Muscle layer of duodenum (tissue), 2 donors: ENCODE measurements around the gene TEX11.
"Not testable (repeated sequence)": the region's sequence is repeated elsewhere in the genome, so short reads cannot be mapped to it uniquely, and the experiment has no call there.

ENCODE experiments used
- H3K27ac ChIP-seq: one replicate; pipeline ENCODE4 v1.7.0; 2013; ENCODE audit warnings: mild to moderate bottlenecking, low read length
- H3K27me3 ChIP-seq: one replicate; pipeline ENCODE4 v1.7.0; 2013; ENCODE audit warnings: low read depth, mild to moderate bottlenecking, control low read depth, low read length
- H3K36me3 ChIP-seq, 2 donors: one replicate each; pipeline ENCODE4 v1.7.0; 2013; ENCODE audit warnings: low read length in 2 of 2, control low read depth in 1 of 2, mild to moderate bottlenecking in 1 of 2; ENCODE audit not compliant: insufficient read depth in 2 of 2, control insufficient read depth in 1 of 2
- H3K4me1 ChIP-seq, 2 donors: one replicate each; pipeline ENCODE4 v1.7.0; 2013; ENCODE audit warnings: low read length in 2 of 2, mild to moderate bottlenecking in 2 of 2, control low read depth in 1 of 2, moderate library complexity in 1 of 2; ENCODE audit not compliant: insufficient read depth in 2 of 2, control insufficient read depth in 1 of 2
- H3K4me3 ChIP-seq, 2 donors: one replicate each; pipeline ENCODE4 v1.7.0; 2013; ENCODE audit warnings: low read length in 2 of 2, low read depth in 1 of 2, mild to moderate bottlenecking in 1 of 2
- H3K9me3 ChIP-seq, 2 donors: one replicate each; pipeline ENCODE4 v1.7.0; 2013; ENCODE audit warnings: low read length in 2 of 2, control low read depth in 1 of 2, mild to moderate bottlenecking in 1 of 2; ENCODE audit not compliant: control insufficient read depth in 1 of 2
- donor health status: healthy.

The TEX11 gene

DNA sequence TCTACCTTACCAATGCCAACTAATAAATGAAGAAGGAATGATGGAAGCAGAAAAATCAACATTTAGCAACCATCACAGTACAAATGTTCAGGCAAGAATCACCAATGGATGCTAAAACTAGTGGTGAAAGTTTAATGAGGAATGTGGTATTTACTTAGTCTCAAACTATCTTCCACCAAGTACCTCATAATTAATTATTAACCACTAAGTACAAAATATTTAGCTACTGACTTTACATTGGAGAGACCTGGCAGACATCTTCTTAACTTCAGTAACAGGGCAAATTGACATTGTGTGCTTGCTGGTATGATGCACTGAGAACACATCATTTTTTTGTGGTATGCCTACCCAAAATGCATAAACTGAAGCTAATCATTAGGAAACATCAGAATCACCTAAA is 381.5 kb downstream of the TEX11 start:
- no peaks in the 10 kb centered on the region for H3K27me3 ChIP-seq
- H3K27ac ChIP-seq, result no peak overlapping the region
- no peak overlapping the region for H3K4me3 ChIP-seq
- H3K9me3 ChIP-seq, result no peaks in the 10 kb centered on the region
- H3K4me1 ChIP-seq, result no peaks in the 10 kb centered on the region
- H3K36me3 ChIP-seq, result no peaks in the 10 kb centered on the region

DNA sequence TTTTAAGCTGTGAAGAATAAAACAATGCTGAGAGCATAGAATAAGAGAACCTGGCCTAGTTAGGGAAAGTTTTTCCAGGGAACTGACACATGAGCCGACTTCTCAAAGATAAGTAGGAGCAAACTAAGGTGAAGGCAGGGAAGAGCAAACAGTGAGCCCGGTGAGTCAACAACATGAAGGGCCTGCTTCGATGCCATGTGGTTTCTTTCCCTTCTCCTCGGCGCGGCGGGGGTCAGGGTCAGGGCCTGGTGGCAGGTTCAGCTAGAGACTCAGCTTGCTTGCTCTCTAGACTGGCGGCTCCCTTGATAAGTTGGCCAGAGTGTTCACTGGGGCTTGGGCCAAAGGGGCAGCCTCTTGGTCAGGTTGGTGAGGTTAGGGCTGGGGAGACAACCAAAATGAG is 382.8 kb downstream of the TEX11 start:
- Histone ChIP-seq H3K27ac (no peak overlapping the region), H3K27me3 (no peaks in the 10 kb centered on the region), H3K4me1 (no peaks in the 10 kb centered on the region), H3K9me3 (no peaks in the 10 kb centered on the region), H3K36me3 (no peaks in the 10 kb centered on the region), H3K4me3 (no peak overlapping the region)

DNA sequence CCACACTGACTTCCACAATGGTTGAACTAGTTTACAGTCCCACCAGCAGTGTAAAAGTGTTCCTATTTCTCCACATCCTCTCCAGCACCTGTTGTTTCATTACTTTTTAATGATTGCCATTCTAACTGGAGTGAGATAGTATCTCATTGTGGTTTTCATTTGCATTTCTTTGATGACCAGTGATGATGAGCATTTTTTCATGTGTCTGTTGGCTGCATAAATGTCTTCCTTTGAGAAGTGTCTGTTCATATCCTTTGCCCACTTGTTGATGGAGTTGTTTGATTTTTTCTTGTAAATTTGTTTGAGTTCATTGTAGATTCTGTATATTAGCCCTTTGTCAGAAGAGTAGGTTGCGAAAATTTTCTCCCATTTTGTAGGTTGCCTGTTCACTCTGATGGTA is 392.8 kb downstream of the TEX11 start:
- H3K27me3 ChIP-seq, result not testable (repeated sequence)

DNA sequence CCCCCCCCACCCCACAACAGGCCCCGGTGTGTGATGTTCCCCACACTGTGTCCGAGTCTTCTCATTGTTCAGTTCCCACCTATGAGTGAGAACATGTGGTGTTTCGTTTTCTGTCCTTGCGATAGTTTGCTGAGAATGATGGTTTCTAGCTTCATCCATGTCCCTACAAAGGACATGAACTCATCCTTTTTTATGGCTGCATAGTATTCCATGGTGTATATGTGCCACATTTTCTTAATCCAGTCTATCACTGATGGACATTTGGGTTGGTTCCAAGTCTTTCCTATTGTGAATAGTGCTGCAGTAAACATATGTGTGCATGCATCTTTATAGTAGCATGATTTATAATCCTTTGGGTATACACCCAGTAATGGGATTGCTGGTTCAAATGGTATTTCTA is 393.2 kb downstream of the TEX11 start:
- H3K4me3 ChIP-seq, H3K4me1 ChIP-seq, H3K27me3 ChIP-seq, H3K27ac ChIP-seq, H3K36me3 ChIP-seq, H3K9me3 ChIP-seq: not testable (repeated sequence)

More for the DNA sequence above, 392.8 kb downstream of the TEX11 start:
- not testable (repeated sequence) for H3K9me3 ChIP-seq, H3K27ac ChIP-seq, H3K4me3 ChIP-seq, H3K36me3 ChIP-seq, H3K4me1 ChIP-seq

DNA sequence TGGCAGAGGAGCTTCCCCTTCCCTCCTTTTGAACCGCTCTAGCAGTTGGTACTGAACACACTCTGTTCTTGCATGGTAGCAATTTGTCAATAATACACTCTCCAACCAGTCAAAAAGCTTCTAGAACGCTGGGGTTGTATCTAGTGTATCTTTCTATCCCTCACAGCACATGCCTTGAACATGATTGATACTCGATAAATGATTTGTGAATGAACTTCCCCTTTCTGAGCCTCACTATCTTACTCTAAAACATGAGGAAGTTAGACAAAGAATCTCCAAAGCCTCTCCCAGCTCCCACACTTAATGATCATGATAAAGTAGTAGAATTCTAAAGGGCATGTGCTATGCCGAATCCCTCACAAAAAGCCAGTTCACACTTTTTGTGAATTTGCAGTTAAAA is 399.4 kb downstream of the TEX11 start:
- Histone ChIP-seq H3K9me3 (no peaks in the 10 kb centered on the region), H3K27ac (no peak overlapping the region), H3K36me3 (peaks cover 0 to 8% of the 10 kb centered on the region in 2 donors), H3K4me3 (no peak overlapping the region), H3K4me1 (no peaks in the 10 kb centered on the region), H3K27me3 (no peaks in the 10 kb centered on the region)

DNA sequence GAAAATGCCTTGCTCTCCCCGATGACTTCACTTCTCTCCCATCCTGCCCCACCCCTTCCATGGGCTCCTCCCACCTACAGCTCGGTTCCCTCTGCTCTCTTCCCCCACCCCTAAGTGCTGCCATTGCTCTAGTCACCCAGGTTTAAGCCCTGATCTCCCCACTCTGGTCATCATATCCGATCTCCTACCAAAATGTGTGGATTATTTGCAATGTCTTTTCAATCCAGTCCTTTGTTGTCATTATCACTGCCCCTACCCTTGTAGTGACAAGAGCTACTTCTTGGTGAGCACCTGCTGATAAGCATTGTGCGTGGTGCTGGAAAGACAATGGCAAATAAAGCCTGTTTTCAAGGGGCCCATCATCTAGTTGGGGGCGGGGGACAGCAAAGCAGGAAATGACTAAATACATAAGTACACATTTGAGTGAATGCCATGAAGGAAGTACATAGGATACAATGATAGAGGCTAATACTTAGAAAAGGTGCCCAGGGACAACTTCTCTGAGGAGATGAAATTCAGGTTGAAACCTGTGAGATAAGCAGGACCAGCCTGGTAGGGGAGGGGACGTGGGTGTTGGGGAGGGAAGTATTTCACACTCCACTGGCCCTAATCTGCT is 400.1 kb downstream of the TEX11 start:
- H3K36me3 ChIP-seq, result peaks cover 0 to 14% of the 10 kb centered on the region in 2 donors
- H3K27me3 ChIP-seq, result no peaks in the 10 kb centered on the region
- no peaks in the 10 kb centered on the region for H3K9me3 ChIP-seq
- no peak overlapping the region for H3K27ac ChIP-seq
- no peak overlapping the region for H3K4me3 ChIP-seq
- H3K4me1 ChIP-seq, result no peaks in the 10 kb centered on the region

DNA sequence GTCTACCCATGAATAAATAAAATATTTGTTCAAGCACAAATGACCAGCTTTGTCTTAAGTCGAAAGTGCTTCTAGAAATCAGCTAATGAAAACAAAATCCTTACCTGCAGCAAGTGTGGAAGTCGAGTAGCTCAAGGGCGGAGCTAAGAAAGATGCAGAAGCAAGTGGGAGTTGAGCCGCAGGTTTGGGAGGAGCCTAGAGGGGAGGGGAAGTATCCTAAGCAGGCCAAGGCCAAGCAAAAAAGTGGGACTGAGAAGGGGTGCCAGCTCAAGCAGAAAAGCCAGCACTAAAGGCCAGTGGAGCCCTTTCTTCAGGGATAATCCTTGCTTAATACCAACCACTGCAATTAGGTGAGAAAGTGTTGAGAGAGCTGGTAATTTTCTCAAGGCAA is 403.1 kb downstream of the TEX11 start:
- no peaks in the 10 kb centered on the region for H3K9me3 ChIP-seq
- H3K36me3 ChIP-seq, result peaks cover 4 to 20% of the 10 kb centered on the region in 2 donors
- H3K27me3 ChIP-seq, result no peaks in the 10 kb centered on the region
- H3K4me3 ChIP-seq, result no peak overlapping the region
- H3K4me1 ChIP-seq, result no peaks in the 10 kb centered on the region
- H3K27ac ChIP-seq, result no peak overlapping the region

DNA sequence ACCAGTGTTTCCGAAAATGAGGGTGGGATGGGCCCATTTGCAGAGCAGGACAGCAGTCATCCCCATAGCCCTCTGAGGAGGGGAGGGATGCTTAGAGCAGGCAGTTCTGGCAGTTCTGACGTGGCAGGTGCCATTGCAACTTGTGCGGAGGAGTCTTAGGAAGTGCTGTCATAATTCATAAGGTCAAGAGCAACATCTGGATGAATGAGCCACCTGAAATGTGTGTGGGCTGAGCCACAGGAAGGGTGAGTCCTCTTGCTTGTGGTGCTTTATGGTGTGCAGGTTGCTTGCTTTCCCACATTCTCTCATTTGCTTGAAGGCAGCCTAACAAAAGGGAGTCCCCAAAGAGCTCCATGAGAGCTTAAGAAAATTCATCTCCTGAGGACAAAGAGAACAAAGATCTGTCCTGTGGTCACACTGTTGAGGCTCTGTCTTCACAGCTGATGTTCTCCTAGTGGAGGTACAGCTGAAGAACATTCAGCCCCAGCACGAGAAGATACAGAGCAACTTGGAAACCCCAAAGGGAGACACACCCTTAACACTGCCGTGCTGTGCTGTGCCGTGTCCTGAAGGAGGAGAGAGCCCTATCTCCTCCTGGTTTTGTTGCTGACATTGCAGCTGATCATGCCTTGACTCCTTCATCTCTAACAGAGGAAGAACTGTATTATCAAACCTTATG is 403.6 kb downstream of the TEX11 start:
- no peaks in the 10 kb centered on the region for H3K4me1 ChIP-seq
- H3K27ac ChIP-seq, result no peak overlapping the region
- H3K27me3 ChIP-seq, result no peaks in the 10 kb centered on the region
- no peaks in the 10 kb centered on the region for H3K9me3 ChIP-seq
- no peak overlapping the region for H3K4me3 ChIP-seq
- H3K36me3 ChIP-seq, result peaks cover 5 to 26% of the 10 kb centered on the region in 2 donors

DNA sequence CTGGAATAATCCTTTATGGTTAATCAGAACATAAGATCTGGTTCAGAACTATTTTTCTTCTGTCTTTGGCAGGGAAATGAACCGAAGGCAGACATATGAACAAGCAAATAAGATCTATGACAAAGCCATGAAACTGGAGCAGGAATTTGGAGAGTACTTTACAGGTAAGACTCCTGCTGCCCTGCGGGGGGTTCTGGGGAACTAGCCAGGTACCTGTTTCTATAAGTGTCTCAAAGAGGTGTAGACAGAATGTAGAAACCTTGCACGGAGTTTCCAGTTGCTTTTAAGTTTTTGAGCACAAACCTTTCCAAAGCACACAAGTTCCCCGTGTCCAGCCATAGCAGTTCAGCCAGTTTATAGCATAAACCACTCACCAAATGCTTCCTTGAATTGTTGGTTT is 407.7 kb downstream of the TEX11 start:
- Histone ChIP-seq H3K9me3 (no peaks in the 10 kb centered on the region), H3K36me3 (peaks cover 14 to 39% of the 10 kb centered on the region in 2 donors), H3K4me1 (no peaks in the 10 kb centered on the region), H3K27me3 (no peaks in the 10 kb centered on the region), H3K27ac (no peak overlapping the region), H3K4me3 (no peak overlapping the region)

DNA sequence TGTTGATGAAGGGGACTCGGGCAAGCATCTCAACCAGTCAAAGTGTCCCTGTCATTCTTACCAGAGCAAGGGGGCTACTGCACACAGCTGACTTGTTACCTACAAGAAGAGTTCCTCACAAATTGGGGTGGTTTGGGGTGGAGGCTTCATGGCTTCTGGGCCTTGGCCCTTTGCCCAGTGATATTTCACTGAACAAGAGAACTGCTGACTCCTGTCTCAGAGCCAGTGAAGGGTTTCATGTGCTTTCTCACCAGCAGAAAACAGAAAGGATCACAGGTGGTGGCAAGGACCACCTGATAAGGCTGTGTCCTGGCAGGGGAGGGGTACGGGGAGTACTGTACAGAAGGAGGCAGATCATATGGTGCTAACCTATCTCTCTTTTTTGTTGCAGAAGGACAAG is 410.4 kb downstream of the TEX11 start:
- Histone ChIP-seq H3K27ac (no peak overlapping the region), H3K9me3 (no peaks in the 10 kb centered on the region), H3K4me3 (no peak overlapping the region), H3K36me3 (peaks cover 25 to 37% of the 10 kb centered on the region in 2 donors), H3K27me3 (no peaks in the 10 kb centered on the region), H3K4me1 (no peaks in the 10 kb centered on the region)

DNA sequence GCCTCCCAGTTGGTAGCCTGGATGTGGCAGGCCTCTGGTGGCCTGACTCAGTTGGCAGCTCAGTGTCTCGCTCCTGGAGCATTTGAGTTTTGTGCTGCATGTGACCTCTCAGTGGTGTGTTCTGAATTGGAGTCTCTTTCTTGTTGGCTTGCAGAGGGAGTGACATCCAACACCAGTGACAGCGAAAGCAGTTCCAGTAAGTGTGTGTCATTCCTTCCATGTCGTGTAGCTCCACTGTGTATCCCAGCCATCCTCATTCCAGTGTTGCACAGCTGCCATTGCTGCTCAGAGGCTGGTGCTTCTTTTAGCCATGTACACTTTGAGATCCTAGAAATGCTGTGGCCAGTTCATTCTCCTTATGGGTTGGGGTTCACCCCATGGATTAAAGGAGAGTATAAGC is 411.5 kb downstream of the TEX11 start:
- no peaks in the 10 kb centered on the region for H3K4me1 ChIP-seq
- H3K36me3 ChIP-seq, result peaks cover 36 to 46% of the 10 kb centered on the region in 2 donors
- no peaks in the 10 kb centered on the region for H3K9me3 ChIP-seq
- H3K4me3 ChIP-seq, result no peak overlapping the region
- H3K27me3 ChIP-seq, result no peaks in the 10 kb centered on the region
- no peak overlapping the region for H3K27ac ChIP-seq

DNA sequence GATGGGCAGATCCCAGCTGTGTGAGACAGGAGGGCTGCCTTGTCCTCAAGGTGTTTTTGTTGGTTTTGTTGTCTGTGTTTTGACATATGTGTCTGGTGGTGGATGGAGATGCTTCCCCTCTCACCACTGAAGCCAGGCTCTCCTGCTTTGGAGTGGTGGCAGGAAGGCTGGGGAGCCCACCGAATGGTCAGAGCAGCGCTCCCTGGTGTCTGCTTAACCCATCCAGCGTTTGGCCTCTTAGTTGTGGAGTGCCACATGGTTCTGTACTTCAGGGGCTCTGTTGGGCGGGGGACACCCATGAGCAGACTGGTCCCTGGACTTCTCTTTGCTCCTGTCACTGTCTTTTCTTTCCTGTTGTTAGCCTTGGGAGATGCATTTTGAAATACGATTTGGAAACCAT is 412.0 kb downstream of the TEX11 start:
- no peak overlapping the region for H3K4me3 ChIP-seq

More for the DNA sequence above, 412.0 kb downstream of the TEX11 start:
- peaks cover 36 to 44% of the 10 kb centered on the region in 2 donors for H3K36me3 ChIP-seq
- H3K27me3 ChIP-seq, result no peaks in the 10 kb centered on the region
- H3K27ac ChIP-seq, result no peak overlapping the region
- H3K4me1 ChIP-seq, result no peaks in the 10 kb centered on the region
- no peaks in the 10 kb centered on the region for H3K9me3 ChIP-seq
